Endothelial cell of umbilical vein (primary cell): ENCODE data around the gene PLXDC2. TPM values are rescaled to one million over a fixed set of nuclear protein-coding genes. Genes with fewer than 3 reads are reported as not detected.

Experiments used
- BruUV-seq: library from RNA; stranded (reverse); fragments of 400-500 nt; replicated peaks from 2 replicates; lab custom pipeline; 2021; lab: Mats Ljungman, UMichigan
- CTCF ChIA-PET: fragments of 300-600, 350-600 bp; sonication (Branson Sonifier 250); formaldehyde crosslinking; loops from one replicate; lab custom pipeline; 2021; ENCODE audit warnings: antibody characterized with exemption, inconsistent platforms; lab: Charles Lee
- POLR2A ChIA-PET: fragments of 300-600, 350-600 bp; sonication (Branson Sonifier 250); formaldehyde crosslinking; loops from one replicate; lab custom pipeline; 2021; ENCODE audit warnings: antibody characterized with exemption, inconsistent platforms; lab: Charles Lee
- DNase-seq: peaks from one replicate; pipeline ENCODE4 v3.0.0-alpha.2; 2011; ENCODE audit warnings: low read depth, low spot score
- FAIRE-seq: peaks from 2 replicates; lab custom pipeline; 2011; peaks lifted over from hg19 to GRCh38; lab: Jason Lieb, UNC
- H2AFZ ChIP-seq: 2 replicates; pipeline ENCODE4 v1.6.0; 2012; ENCODE audit warnings: low read depth, low read length, control low read depth, inconsistent platforms
- H3K27ac ChIP-seq: 2 replicates; pipeline ENCODE4 v1.5.1; 2011; ENCODE audit warnings: low read depth, mild to moderate bottlenecking, control low read depth, low read length, moderate library complexity; ENCODE audit not compliant: insufficient read depth
- H3K27me3 ChIP-seq, 2 experiments: 2 replicates each; pipeline versions ENCODE4 v1.6.0 to v1.6.1; 2011; ENCODE audit warnings: low read length in 2 of 2, mixed read lengths in 1 of 2; ENCODE audit not compliant: control insufficient read depth in 2 of 2, insufficient read depth in 2 of 2
- H3K36me3 ChIP-seq, 2 experiments: 2 replicates in 1 of 2; 3 replicates in 1 of 2; pipeline ENCODE4 v1.5.1; 2011; ENCODE audit warnings: low read length in 2 of 2, mild to moderate bottlenecking in 1 of 2, moderate library complexity in 1 of 2; ENCODE audit not compliant: control insufficient read depth in 2 of 2, insufficient read depth in 2 of 2; ENCODE audit errors: extremely low read depth in 1 of 2
- H3K4me1 ChIP-seq: 3 replicates; pipeline ENCODE4 v1.5.1; 2011; ENCODE audit warnings: mild to moderate bottlenecking, low read length; ENCODE audit not compliant: control insufficient read depth, insufficient read depth; ENCODE audit errors: extremely low read depth
- H3K4me2 ChIP-seq: 2 replicates; pipeline ENCODE4 v1.6.1; 2011; ENCODE audit warnings: low read length, control low read depth, mixed read lengths; ENCODE audit not compliant: insufficient read depth
- H3K4me3 ChIP-seq, 3 experiments: fragments of 200-600 bp in 1 of 3; sonication (generic), shearing (Covaris generic) in 1 of 3; replicated peaks in 1 of 3; 2 replicates each; pipeline ENCODE4 v1.5.1; 2011 to 2016; ENCODE audit warnings: control low read depth in 3 of 3, low read length in 3 of 3, mild to moderate bottlenecking in 2 of 3, inconsistent platforms in 1 of 3, low read depth in 1 of 3, moderate library complexity in 1 of 3; ENCODE audit not compliant: insufficient read depth in 1 of 3
- H3K79me2 ChIP-seq: 2 replicates; pipeline ENCODE4 v1.6.0; 2012; ENCODE audit warnings: low read length, inconsistent platforms; ENCODE audit not compliant: control insufficient read depth, insufficient read depth
- H3K9ac ChIP-seq: replicated peaks from 2 replicates; pipeline ENCODE3; 2011; ENCODE audit warnings: low read length, control low read depth; ENCODE audit not compliant: insufficient read depth; ENCODE audit errors: extremely low read depth
- H3K9me1 ChIP-seq: replicated peaks from 3 replicates; pipeline ENCODE4 v1.6.0; 2011; ENCODE audit warnings: mild to moderate bottlenecking, low read length; ENCODE audit not compliant: control insufficient read depth, insufficient read depth; ENCODE audit errors: extremely low read depth
- H3K9me3 ChIP-seq: replicated peaks from 2 replicates; pipeline ENCODE4 v1.5.1; 2012; ENCODE audit warnings: low read length, inconsistent platforms; ENCODE audit not compliant: control insufficient read depth, insufficient read depth
- H4K20me1 ChIP-seq: replicated peaks from 2 replicates; pipeline ENCODE3; 2011; ENCODE audit warnings: mild to moderate bottlenecking, low read length; ENCODE audit not compliant: control insufficient read depth, insufficient read depth; ENCODE audit errors: extremely low read depth
- CTCF ChIP-seq, 2 donors: IDR thresholded peaks; 1 replicate in 1 of 2; 2 replicates in 1 of 2; pipeline ENCODE4 v1.5.1; 2011; ENCODE audit warnings: low read length in 2 of 2, mild to moderate bottlenecking in 2 of 2, moderate library complexity in 2 of 2, control low read depth in 1 of 2, inconsistent platforms in 1 of 2, low read depth in 1 of 2; ENCODE audit not compliant: insufficient read depth in 1 of 2; ENCODE audit errors: extremely low read depth in 1 of 2
- FOS ChIP-seq: IDR thresholded peaks from 2 replicates; pipeline ENCODE4 v1.6.1; 2011; ENCODE audit warnings: mild to moderate bottlenecking, low read length, moderate library complexity, borderline replicate concordance; ENCODE audit not compliant: insufficient read depth
- GATA2 ChIP-seq: IDR thresholded peaks from 2 replicates; pipeline ENCODE4 v1.7.0; 2011; ENCODE audit warnings: low read depth, mild to moderate bottlenecking, moderate library complexity, mixed read lengths, low read length; ENCODE audit not compliant: insufficient read length, insufficient read depth
- JUN ChIP-seq: IDR thresholded peaks from 2 replicates; pipeline ENCODE4 v1.6.1; 2011; ENCODE audit warnings: borderline replicate concordance, low read depth; ENCODE audit not compliant: insufficient read length, insufficient read depth
- POLR2A ChIP-seq: IDR thresholded peaks from 2 replicates; pipeline ENCODE4 v1.6.1; 2012; ENCODE audit warnings: low read depth, mild to moderate bottlenecking, control low read depth, low read length
- dilution Hi-C: fragments of 300-500 bp; cut with MboI; formaldehyde crosslinking; loops from one replicate; pipeline ENCODE4 v1.15.0; 2019; ENCODE audit warnings: low sequenced_read_pairs; ENCODE audit not compliant: extremely low pct_ligation_motif_present
- intact Hi-C: fragments of 100-400 bp; cut with micrococcal nuclease; formaldehyde crosslinking; loops from one replicate; pipeline ENCODE4 v1.10.0; 2022
- polyA plus RNA-seq, 4 experiments: library from polyadenylated mRNA; depleted of rRNA in 3 of 4; stranded (reverse) in 3 of 4; unstranded in 1 of 4; fragments of >200 nt; gene quantifications; 2 replicates each; pipeline versions ENCODE4 v1.2.1 to v1.2.3, GENCODE V29; 2011 to 2012; ENCODE audit warnings: missing spikeins in 1 of 4
- total RNA-seq: library from RNA; stranded (reverse); gene quantifications from 2 replicates; pipeline ENCODE4 v1.2.3, GENCODE V29; 2021

PLXDC2 gene
- total and polyA plus RNA-seq, 2 donors (not counting 3 experiments of a cell fraction or from before 2014, with no cell fraction given), result 0.32 to 1.2 TPM

GRCh38 chr10:19811540-19811939 lies 4.7 kb upstream of the PLXDC2 start:
- no peak overlapping the region for H3K4me2 ChIP-seq
- FAIRE-seq (no peak), DNase-seq (no peak)
- H3K27ac ChIP-seq, result no peak overlapping the region
- dilution Hi-C loops (no loop called here), intact Hi-C loops (no loop called here)
- H3K4me3 ChIP-seq, result no peak overlapping the region
- H3K9me1 ChIP-seq, result no peaks in the 10 kb centered on the region
- H2AFZ ChIP-seq, result no peak overlapping the region
- H4K20me1 ChIP-seq, result no peaks in the 10 kb centered on the region
- H3K27me3 ChIP-seq, result peaks cover 10 to 27% of the 10 kb centered on the region in 2 experiments
- no peak overlapping the region for H3K9ac ChIP-seq
- TF ChIP-seq POLR2A, result no peak
- TF ChIP-seq CTCF (IDR thresholded peaks at IDR 0.05; ENCODE audit: extremely low read depth in 1 of 2, insufficient read depth in 1 of 2, low read depth in 1 of 2, low read length in 2 of 2), result peak in 1 of 2 donors; percentile 2
- BruUV-seq, result no TSS peak
- no peaks in the 10 kb centered on the region for H3K36me3 ChIP-seq
- no peaks in the 10 kb centered on the region for H3K79me2 ChIP-seq
- CTCF ChIA-PET, result no interaction called here
- H3K4me1 ChIP-seq, result no peaks in the 10 kb centered on the region
- no peaks in the 10 kb centered on the region for H3K9me3 ChIP-seq
- POLR2A ChIA-PET, result no interaction called here

GRCh38 chr10:19812976-19813375 lies 3.3 kb upstream of the PLXDC2 start:
- Histone ChIP-seq H3K36me3 (no peaks in the 10 kb centered on the region), H3K27me3 (peaks cover 22 to 42% of the 10 kb centered on the region in 2 experiments), H4K20me1 (no peaks in the 10 kb centered on the region), H3K27ac (no peak overlapping the region), H3K9me3 (no peaks in the 10 kb centered on the region), H3K79me2 (no peaks in the 10 kb centered on the region), H3K4me2 (no peak overlapping the region), H3K9ac (no peak overlapping the region), H2AFZ (no peak overlapping the region), H3K4me3 (no peak overlapping the region), H3K9me1 (no peaks in the 10 kb centered on the region), H3K4me1 (peaks cover 2% of the 10 kb centered on the region)
- no peak for TF ChIP-seq GATA2
- no peak for TF ChIP-seq FOS
- no peak for TF ChIP-seq POLR2A
- TF ChIP-seq JUN, result no peak
- no TSS peak for BruUV-seq
- FAIRE-seq, result no peak
- POLR2A ChIA-PET, result no interaction called here
- no peak for DNase-seq
- dilution Hi-C loops, result no loop called here
- intact Hi-C loops, result no loop called here
- CTCF ChIA-PET, result no interaction called here
